Neuronal stem cell (in vitro differentiated cells): Measurements from ENCODE around the gene CCT6B.
"Not testable (repeated sequence)": the region's sequence is repeated elsewhere in the genome, so short reads cannot be mapped to it uniquely, and the experiment has no call there.

Experiments used
- DNase-seq: peaks from one replicate; pipeline ENCODE4 v3.0.0-alpha.2; 2013; ENCODE audit warnings: low spot score
- H2AFZ ChIP-seq: one replicate; pipeline ENCODE4 v1.6.1; 2013; ENCODE audit warnings: mild to moderate bottlenecking, low read length, inconsistent platforms
- H2AK5ac ChIP-seq: 2 replicates; pipeline ENCODE4 v1.6.1; 2013; ENCODE audit warnings: low read depth, mild to moderate bottlenecking, inconsistent platforms, low read length, moderate library complexity, mixed read lengths
- H2BK120ac ChIP-seq: 2 replicates; pipeline ENCODE4 v1.6.1; 2013; ENCODE audit warnings: low read depth, mild to moderate bottlenecking, inconsistent platforms, low read length, moderate library complexity, mixed read lengths
- H2BK12ac ChIP-seq: one replicate; pipeline ENCODE4 v1.6.1; 2013; ENCODE audit warnings: low read length, inconsistent platforms
- H2BK15ac ChIP-seq: 2 replicates; pipeline ENCODE4 v1.6.1; 2013; ENCODE audit warnings: mild to moderate bottlenecking, low read length, inconsistent platforms, mixed read lengths
- H2BK5ac ChIP-seq: one replicate; pipeline ENCODE4 v1.6.1; 2013; ENCODE audit warnings: inconsistent platforms, mild to moderate bottlenecking, low read length, moderate library complexity
- H3K14ac ChIP-seq: one replicate; pipeline ENCODE4 v1.6.1; 2013; ENCODE audit warnings: low read length, inconsistent platforms
- H3K18ac ChIP-seq: 2 replicates; pipeline ENCODE4 v1.6.1; 2013; ENCODE audit warnings: low read length, inconsistent platforms
- H3K23ac ChIP-seq: 2 replicates; pipeline ENCODE4 v1.6.1; 2013; ENCODE audit warnings: low read depth, mild to moderate bottlenecking, mixed read lengths, low read length, inconsistent platforms; ENCODE audit not compliant: poor library complexity
- H3K27ac ChIP-seq: replicated peaks from 3 replicates; pipeline ENCODE4 v1.5.1; 2013; ENCODE audit warnings: low read length, inconsistent platforms
- H3K27me3 ChIP-seq, 3 experiments: 2 replicates each; pipeline ENCODE4 v1.6.1; 2013; ENCODE audit warnings: low read length in 3 of 3, mild to moderate bottlenecking in 2 of 3, inconsistent platforms in 1 of 3, low read depth in 1 of 3, mixed read lengths in 1 of 3, moderate library complexity in 1 of 3; ENCODE audit not compliant: control insufficient read depth in 3 of 3, insufficient read depth in 3 of 3
- H3K36me3 ChIP-seq, 2 donors: replicated peaks in 1 of 2; 2 replicates each; pipeline ENCODE4 v1.6.1; 2013; ENCODE audit warnings: low read length in 2 of 2; ENCODE audit not compliant: control insufficient read depth in 2 of 2, insufficient read depth in 2 of 2
- H3K4ac ChIP-seq: 2 replicates; pipeline ENCODE4 v1.6.1; 2013; ENCODE audit warnings: inconsistent platforms, mild to moderate bottlenecking, low read length, moderate library complexity
- H3K4me1 ChIP-seq, 2 donors: 1 replicate in 1 of 2; 2 replicates in 1 of 2; pipeline ENCODE4 v1.6.1; 2013; ENCODE audit warnings: low read length in 2 of 2, low read depth in 1 of 2; ENCODE audit not compliant: control insufficient read depth in 2 of 2, insufficient read depth in 1 of 2
- H3K4me2 ChIP-seq: one replicate; pipeline ENCODE4 v1.6.1; 2013; ENCODE audit warnings: mild to moderate bottlenecking, low read length, inconsistent platforms; ENCODE audit not compliant: insufficient read depth, poor library complexity, severe bottlenecking
- H3K4me3 ChIP-seq, 2 donors: 2 replicates each; pipeline ENCODE4 v1.5.1; 2013; ENCODE audit warnings: low read length in 2 of 2, mild to moderate bottlenecking in 2 of 2, inconsistent platforms in 1 of 2, moderate library complexity in 1 of 2
- H3K79me1 ChIP-seq: one replicate; pipeline ENCODE4 v1.6.1; 2013; ENCODE audit warnings: low read depth, mild to moderate bottlenecking, inconsistent platforms, low read length, moderate library complexity
- H3K9ac ChIP-seq: one replicate; pipeline ENCODE4 v1.6.1; 2013; ENCODE audit warnings: mild to moderate bottlenecking, low read depth, low read length, inconsistent platforms; ENCODE audit not compliant: poor library complexity
- H3K9me3 ChIP-seq, 2 donors: replicated peaks in 1 of 2; 2 replicates each; pipeline versions ENCODE3 to v1.6.1; 2013; ENCODE audit warnings: low read length in 2 of 2, mild to moderate bottlenecking in 2 of 2, inconsistent platforms in 1 of 2, low read depth in 1 of 2, mixed read lengths in 1 of 2, moderate library complexity in 1 of 2; ENCODE audit not compliant: control insufficient read depth in 2 of 2, insufficient read depth in 1 of 2
- H4K8ac ChIP-seq: one replicate; pipeline ENCODE4 v1.6.1; 2013; ENCODE audit warnings: low read depth, mild to moderate bottlenecking, inconsistent platforms, low read length, moderate library complexity
- H4K91ac ChIP-seq: one replicate; pipeline ENCODE4 v1.6.1; 2013; ENCODE audit warnings: low read length, low read depth, mild to moderate bottlenecking, inconsistent platforms; ENCODE audit not compliant: poor library complexity
- WGBS, 2 donors: extraction: QIAGEN DNeasy Blood & Tissue Kit; methylation state at CpG; one replicate each; pipeline ENCODE4 v1.1.7; 2013; ENCODE audit warnings: missing lambda C conversion rate in 2 of 2, mixed read lengths in 1 of 2; ENCODE audit not compliant: insufficient read length in 2 of 2, insufficient replicate concordance in 1 of 2; ENCODE audit errors: extremely low coverage in 2 of 2; 5-methylcytosine and 5-hydroxymethylcytosine counted together

CCT6B gene

GRCh38 chr17:34974794-34975785, 13.8 kb upstream of the CCT6B start:
- Histone ChIP-seq H2BK120ac (no peak overlapping the region), H2BK5ac (no peak overlapping the region), H3K27me3 (no peaks in the 10 kb centered on the region), H2AK5ac (no peak overlapping the region), H2AFZ (no peak overlapping the region), H3K9me3 (no peaks in the 10 kb centered on the region), H3K4me2 (no peak overlapping the region), H2BK12ac (no peak overlapping the region), H2BK15ac (no peak overlapping the region), H4K91ac (no peak overlapping the region), H3K79me1 (no peaks in the 10 kb centered on the region), H3K9ac (no peak overlapping the region), H3K36me3 (no peaks in the 10 kb centered on the region), H3K23ac (no peak overlapping the region), H4K8ac (no peak overlapping the region), H3K4ac (no peak overlapping the region), H3K4me3 (no peak overlapping the region), H3K14ac (no peak overlapping the region), H3K4me1 (no peaks in the 10 kb centered on the region), H3K18ac (no peak overlapping the region), H3K27ac (no peak overlapping the region)
- no CpG with 5 or more reads among the region's 3 CpGs for WGBS, 2 donors
- DNase-seq, result no peak

DNA sequence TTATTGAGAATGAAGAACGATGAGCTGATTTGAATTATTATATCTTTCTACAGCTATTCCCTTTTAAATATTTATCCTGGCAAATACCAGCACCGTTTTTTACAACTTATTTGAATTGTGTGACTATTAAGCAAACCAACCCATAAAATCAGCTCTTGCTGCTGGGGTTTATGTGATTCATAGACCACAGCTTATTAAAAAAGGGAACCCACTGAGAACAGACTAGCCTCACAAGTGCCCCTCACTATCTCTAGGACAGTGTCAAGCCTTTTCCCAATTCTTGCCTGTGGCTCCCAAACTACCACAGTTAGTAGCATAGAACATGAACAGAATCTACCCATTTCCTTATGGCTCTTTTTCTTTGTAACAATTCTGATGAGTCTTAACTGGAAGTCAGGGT, 12.9 kb upstream of the CCT6B start:
- no peak overlapping the region for H4K8ac ChIP-seq
- H3K9me3 ChIP-seq, result no peaks in the 10 kb centered on the region
- no peaks in the 10 kb centered on the region for H3K36me3 ChIP-seq
- H3K4me1 ChIP-seq, result no peaks in the 10 kb centered on the region
- H3K23ac ChIP-seq, result no peak overlapping the region
- H3K27ac ChIP-seq, result no peak overlapping the region
- no peak overlapping the region for H3K9ac ChIP-seq
- no peak overlapping the region for H3K4me3 ChIP-seq
- H3K27me3 ChIP-seq, result no peaks in the 10 kb centered on the region
- no peak for DNase-seq
- H2BK15ac ChIP-seq, result no peak overlapping the region
- no peak overlapping the region for H3K4ac ChIP-seq
- no peak overlapping the region for H3K4me2 ChIP-seq
- no peak overlapping the region for H3K18ac ChIP-seq
- H2BK12ac ChIP-seq, result no peak overlapping the region
- H2AFZ ChIP-seq, result no peak overlapping the region
- H3K14ac ChIP-seq, result no peak overlapping the region
- no peaks in the 10 kb centered on the region for H3K79me1 ChIP-seq
- H2BK120ac ChIP-seq, result no peak overlapping the region
- no peak overlapping the region for H2AK5ac ChIP-seq
- WGBS, 2 donors, result no CpG with 5 or more reads among the region's 2 CpGs
- no peak overlapping the region for H2BK5ac ChIP-seq
- H4K91ac ChIP-seq, result no peak overlapping the region

- no peak overlapping the region for H3K14ac ChIP-seq
- H3K4me1 ChIP-seq, result peaks cover 5 to 7% of the 10 kb centered on the region in 2 donors
- H3K36me3 ChIP-seq, result peaks cover 0 to 9% of the 10 kb centered on the region in 2 donors
- H2AFZ ChIP-seq, result no peak overlapping the region
- no peak overlapping the region for H2AK5ac ChIP-seq
- H2BK120ac ChIP-seq, result no peak overlapping the region
- no peaks in the 10 kb centered on the region for H3K9me3 ChIP-seq
- H4K91ac ChIP-seq, result no peak overlapping the region
- no peak for DNase-seq
- H2BK12ac ChIP-seq, result no peak overlapping the region
- H4K8ac ChIP-seq, result no peak overlapping the region
- H2BK15ac ChIP-seq, result no peak overlapping the region
- no peak overlapping the region for H3K4me3 ChIP-seq
- peaks cover 7% of the 10 kb centered on the region for H3K79me1 ChIP-seq
- H3K4me2 ChIP-seq, result no peak overlapping the region
- no peak overlapping the region for H3K27ac ChIP-seq
- H3K4ac ChIP-seq, result no peak overlapping the region
- H3K9ac ChIP-seq, result no peak overlapping the region
- H3K18ac ChIP-seq, result no peak overlapping the region
- no CpG with 5 or more reads among the region's 1 CpG for WGBS, 2 donors
- H3K23ac ChIP-seq, result no peak overlapping the region
- no peaks in the 10 kb centered on the region for H3K27me3 ChIP-seq
- no peak overlapping the region for H2BK5ac ChIP-seq
Observed at GRCh38 chr17:34958438-34958837, 2.8 kb downstream of the CCT6B start.

GRCh38 chr17:34950780-34951179, 10.5 kb downstream of the CCT6B start:
- not testable (repeated sequence) for H3K4me2 ChIP-seq, H4K91ac ChIP-seq, H3K27ac ChIP-seq, H2BK120ac ChIP-seq, DNase-seq, H3K18ac ChIP-seq, H2AK5ac ChIP-seq, H3K27me3 ChIP-seq, H3K9ac ChIP-seq, H2BK12ac ChIP-seq, H2BK5ac ChIP-seq, H3K36me3 ChIP-seq, H3K4ac ChIP-seq, H3K14ac ChIP-seq, H3K4me3 ChIP-seq, H2AFZ ChIP-seq, H2BK15ac ChIP-seq, H3K9me3 ChIP-seq, H3K4me1 ChIP-seq, H3K79me1 ChIP-seq, H4K8ac ChIP-seq, H3K23ac ChIP-seq
- no CpG with 5 or more reads among the region's 4 CpGs for WGBS, 2 donors
